ENCODE data around the gene PIK3R3. TPM values are rescaled to one million over a fixed set of nuclear protein-coding genes. Genes with fewer than 3 reads are reported as not detected.

The PIK3R3 gene
- total RNA-seq, 3 donors from 2014 or later (not counting 1 experiment from before 2014, with no cell fraction given) = 5.2 to 6.2 (median 5.4) TPM

- Histone ChIP-seq H3K9me3 (ENCODE audit: control insufficient read depth, insufficient read depth, low read length) (no peaks in the 10 kb centered on the region), H3K27me3 (ENCODE audit: control insufficient read depth, insufficient read depth, low read length) (peaks cover 13% of the 10 kb centered on the region), H3K4me1 (ENCODE audit: control insufficient read depth, insufficient read depth, low read length) (peaks cover 16% of the 10 kb centered on the region), H3K27ac (ENCODE audit: low read length) (no peak overlapping the region), H3K4me3 (ENCODE audit: low read length) (no peak overlapping the region), H3K36me3 (ENCODE audit: control insufficient read depth, insufficient read depth, low read length) (no peaks in the 10 kb centered on the region)
- H3K4me3 Mint-ChIP-seq = peak overlapping the region; percentile 100
- DNase-seq (peak in 1 of 2 donors; percentile 10), ATAC-seq (no peak)
- no peaks in the 10 kb centered on the region for H3K9me3 Mint-ChIP-seq
- no peaks in the 10 kb centered on the region for H3K36me3 Mint-ChIP-seq
- intact Hi-C loops (cut with micrococcal nuclease) = no loop called here
- peak overlapping the region in 1 of 2 donors; percentile 98 for H3K27ac Mint-ChIP-seq
- H3K4me1 Mint-ChIP-seq = peaks cover 31 to 32% of the 10 kb centered on the region in 2 donors
- 0% methylated on average over 8 of the region's 10 CpGs for WGBS (ENCODE audit: insufficient coverage)
- TF ChIP-seq CTCF (IDR thresholded peaks at IDR 0.05) = no peak
- peaks cover 13 to 35% of the 10 kb centered on the region in 2 donors for H3K27me3 Mint-ChIP-seq (ENCODE audit: low read depth in 2 of 2)
Observed at GRCh38 chr1:46131093-46131492, 1.3 kb downstream of the PIK3R3 start.

DNA sequence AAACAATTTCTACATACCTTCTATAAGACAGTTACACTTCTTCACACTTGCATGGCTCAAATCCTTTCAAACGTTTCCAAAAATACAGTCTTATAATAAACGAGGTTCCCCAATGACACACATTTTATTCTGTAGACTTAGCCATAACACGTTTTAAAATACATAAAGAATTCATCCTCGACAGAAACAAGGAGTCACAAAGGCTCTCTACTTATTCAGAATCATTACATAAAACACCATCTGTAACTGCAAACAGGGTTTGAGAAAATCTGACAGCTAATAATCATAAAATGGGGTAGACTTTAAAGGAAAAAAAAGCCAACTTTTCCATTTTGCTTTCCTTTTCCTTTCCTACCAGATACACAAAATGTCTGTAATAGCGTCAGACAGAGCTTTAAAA is 1.8 kb downstream of the PIK3R3 start:
- Mint-ChIP-seq H3K27me3 (ENCODE audit: low read depth in 2 of 2) (peaks cover 13 to 35% of the 10 kb centered on the region in 2 donors), H3K9me3 (no peaks in the 10 kb centered on the region), H3K27ac (no peak overlapping the region), H3K4me3 (peak overlapping the region; percentile 43), H3K4me1 (peaks cover 31 to 32% of the 10 kb centered on the region in 2 donors), H3K36me3 (no peaks in the 10 kb centered on the region)
- TF ChIP-seq CTCF (IDR thresholded peaks at IDR 0.05) = no peak
- Histone ChIP-seq H3K9me3 (ENCODE audit: control insufficient read depth, insufficient read depth, low read length) (no peaks in the 10 kb centered on the region), H3K4me3 (ENCODE audit: low read length) (no peak overlapping the region), H3K4me1 (ENCODE audit: control insufficient read depth, insufficient read depth, low read length) (peaks cover 16% of the 10 kb centered on the region), H3K27me3 (ENCODE audit: control insufficient read depth, insufficient read depth, low read length) (peaks cover 13% of the 10 kb centered on the region), H3K27ac (ENCODE audit: low read length) (no peak overlapping the region), H3K36me3 (ENCODE audit: control insufficient read depth, insufficient read depth, low read length) (no peaks in the 10 kb centered on the region)
- ATAC-seq (no peak), DNase-seq (no peak)
- WGBS (ENCODE audit: insufficient coverage) = 30% methylated on average over 4 of the region's 5 CpGs
- intact Hi-C loops (cut with micrococcal nuclease) = no loop called here

- intact Hi-C loops (cut with micrococcal nuclease) = no loop called here
- H3K27me3 ChIP-seq (ENCODE audit: control insufficient read depth, insufficient read depth, low read length) = peaks cover 13% of the 10 kb centered on the region
- H3K9me3 Mint-ChIP-seq = no peaks in the 10 kb centered on the region
- H3K27ac Mint-ChIP-seq = no peak overlapping the region
- no peak overlapping the region for H3K27ac ChIP-seq (ENCODE audit: low read length)
- H3K36me3 Mint-ChIP-seq = no peaks in the 10 kb centered on the region
- peaks cover 13 to 35% of the 10 kb centered on the region in 2 donors for H3K27me3 Mint-ChIP-seq (ENCODE audit: low read depth in 2 of 2)
- TF ChIP-seq CTCF (IDR thresholded peaks at IDR 0.05) = no peak
- no CpG with 5 or more reads among the region's 1 CpG for WGBS (ENCODE audit: insufficient coverage)
- no peak overlapping the region for H3K4me3 ChIP-seq (ENCODE audit: low read length)
- peaks cover 16% of the 10 kb centered on the region for H3K4me1 ChIP-seq (ENCODE audit: control insufficient read depth, insufficient read depth, low read length)
- ATAC-seq (no peak), DNase-seq (no peak)
- H3K9me3 ChIP-seq (ENCODE audit: control insufficient read depth, insufficient read depth, low read length) = no peaks in the 10 kb centered on the region
- H3K36me3 ChIP-seq (ENCODE audit: control insufficient read depth, insufficient read depth, low read length) = no peaks in the 10 kb centered on the region
- H3K4me3 Mint-ChIP-seq = peak overlapping the region; percentile 9
- H3K4me1 Mint-ChIP-seq = peaks cover 31 to 32% of the 10 kb centered on the region in 2 donors
Observed at GRCh38 chr1:46130121-46130520, 2.3 kb downstream of the PIK3R3 start.

GRCh38 chr1:46128344-46128743 is 4.1 kb downstream of the PIK3R3 start:
- Histone ChIP-seq H3K9me3 (ENCODE audit: control insufficient read depth, insufficient read depth, low read length) (no peaks in the 10 kb centered on the region), H3K4me3 (ENCODE audit: low read length) (no peak overlapping the region), H3K36me3 (ENCODE audit: control insufficient read depth, insufficient read depth, low read length) (no peaks in the 10 kb centered on the region), H3K27ac (ENCODE audit: low read length) (no peak overlapping the region), H3K27me3 (ENCODE audit: control insufficient read depth, insufficient read depth, low read length) (peaks cover 13% of the 10 kb centered on the region), H3K4me1 (ENCODE audit: control insufficient read depth, insufficient read depth, low read length) (peaks cover 12% of the 10 kb centered on the region)
- peaks cover 21 to 22% of the 10 kb centered on the region in 2 donors for H3K4me1 Mint-ChIP-seq
- DNase-seq (no peak), ATAC-seq (no peak)
- no peak overlapping the region for H3K27ac Mint-ChIP-seq
- no peak overlapping the region for H3K4me3 Mint-ChIP-seq
- peaks cover 13 to 35% of the 10 kb centered on the region in 2 donors for H3K27me3 Mint-ChIP-seq (ENCODE audit: low read depth in 2 of 2)
- intact Hi-C loops (cut with micrococcal nuclease) = no loop called here
- TF ChIP-seq CTCF (IDR thresholded peaks at IDR 0.05) = no peak
- WGBS (ENCODE audit: insufficient coverage) = 100% methylated on average over 1 of the region's 3 CpGs
- H3K9me3 Mint-ChIP-seq = no peaks in the 10 kb centered on the region
- no peaks in the 10 kb centered on the region for H3K36me3 Mint-ChIP-seq
